Islet precursor cell (in vitro differentiated cells): ENCODE results near the gene OR52E6.

Experiments
- DNase-seq: peaks from one replicate; pipeline ENCODE4 v3.0.0-alpha.2; 2018

OR52E6 gene

GRCh38 chr11:5791165-5791564, 50.5 kb downstream of the OR52E6 start, which contains the start of gene OR52N1:
OR52N1 (minus strand) TSS chr11:5791265; CDS start chr11:5788816, 2,449 bp downstream.
- DNase-seq, result no peak
